Posterior vena cava (tissue), 2 donors: ENCODE results near the gene UBA3. TPM values are rescaled to one million over a fixed set of nuclear protein-coding genes. Genes with fewer than 3 reads are reported as not detected.
A peak's percentile ranks its signal among the peaks of the same experiment; 100 is the strongest.

Experiments used
- DNase-seq: peaks from one replicate; pipeline ENCODE4 v3.0.0-alpha.2; 2020; ENCODE audit warnings: low spot score
- intact Hi-C, 2 donors: fragments of 100-400 bp; cut with DNase I; formaldehyde crosslinking; loops; one replicate each; pipeline versions ENCODE4 v1.14.1 to v1.14.2; 2022 to 2023
- long read RNA-seq, 2 donors: library from polyadenylated mRNA; unstranded; transcript quantifications; one replicate each; pipeline ENCODE4 v2.0.0, GENCODE V29; 2020 to 2021
- total RNA-seq, 2 donors: library from RNA; stranded (reverse); fragmentation: NEBNext Ultra II Directional; extraction: Animal tissue kit (Norgen Biotek cat#: 25700); gene quantifications; one replicate each; pipeline ENCODE4 v1.2.1, GENCODE V29; 2021
- donor health status: DM: yes; HTN: yes; CAD: no.
- donor health status: DM: yes; HTN: yes; CAD: no.

UBA3 gene
- total RNA-seq: 10 to 100 TPM; 53.0 to 57.9 TPM
- long read RNA-seq, donor 1, transcript UBA3-201 (17 exons, 2,112 nt): minor isoform, 8 of 22 reads
- long read RNA-seq, donor 1, transcript UBA3-202 (18 exons, 2,154 nt): major isoform, 11 of 22 reads
- long read RNA-seq, donor 1, partial matches to known transcripts: 0 of 22 reads
- long read RNA-seq, donor 1, other reads (novel, unspliced or antisense): 1 of 22 reads
- long read RNA-seq, donor 2, transcript UBA3-202 (18 exons, 2,154 nt): major isoform, 40 of 71 reads
- long read RNA-seq, donor 2, transcript UBA3-201 (17 exons, 2,112 nt): minor isoform, 15 of 71 reads
- long read RNA-seq, donor 2, partial matches to known transcripts: 10 of 71 reads
- long read RNA-seq, donor 2, other reads (novel, unspliced or antisense): 6 of 71 reads

- intact Hi-C loops: no loop called here
- peak; percentile 96 for DNase-seq
Observed at GRCh38 chr3:69080233-69080920, at the start of gene UBA3. UBA3 (minus strand) TSS chr3:69080365; CDS start chr3:69080353, 12 bp downstream.

- intact Hi-C loops: loop anchor here in 1 of 2 donors (10.0 kb wide), 1 partner anchor 535 kb away; no protein-coding TSS in a partner anchor
- DNase-seq: no peak
Observed at GRCh38 chr3:69129531-69129930, 49.4 kb upstream of the UBA3 start.

- intact Hi-C loops: loop anchor here in 1 of 2 donors (10.0 kb wide), 1 partner anchor 536 kb away; no protein-coding TSS in a partner anchor
- DNase-seq: no peak
Observed at GRCh38 chr3:69128509-69128908, 48.3 kb upstream of the UBA3 start.

- intact Hi-C loops: loop anchor here in 1 of 2 donors (10.0 kb wide), 1 partner anchor 538 kb away; no protein-coding TSS in a partner anchor
- DNase-seq: no peak
Observed at GRCh38 chr3:69126999-69127398, 46.8 kb upstream of the UBA3 start.

- intact Hi-C loops: loop anchor here in 1 of 2 donors (10.0 kb wide), 1 partner anchor 539 kb away; no protein-coding TSS in a partner anchor
- no peak for DNase-seq
Observed at GRCh38 chr3:69126216-69126615, 46.1 kb upstream of the UBA3 start.

GRCh38 chr3:69122403-69122802 is 42.2 kb upstream of the UBA3 start, which contains the start of gene LMOD3:
LMOD3 (minus strand) TSS chr3:69122595; CDS start chr3:69122386, 209 bp downstream.
- intact Hi-C loops: loop anchor here in 1 of 2 donors (10.0 kb wide), 1 partner anchor 542 kb away; no protein-coding TSS in a partner anchor
- DNase-seq: no peak

- intact Hi-C loops: loop anchor here in 1 of 2 donors (10.0 kb wide), 1 partner anchor 543 kb away; no protein-coding TSS in a partner anchor
Observed at GRCh38 chr3:69121950-69122349, 41.8 kb upstream of the UBA3 start.

GRCh38 chr3:69121513-69121912 is 41.3 kb upstream of the UBA3 start:
- intact Hi-C loops: loop anchor here in 1 of 2 donors (10.0 kb wide), 1 partner anchor 543 kb away; no protein-coding TSS in a partner anchor
- DNase-seq: no peak

More at GRCh38 chr3:69121950-69122349, 41.8 kb upstream of the UBA3 start:
- DNase-seq: no peak

GRCh38 chr3:69120879-69121464 is 40.8 kb upstream of the UBA3 start:
- no peak for DNase-seq
- intact Hi-C loops: loop anchor here in 1 of 2 donors (10.0 kb wide), 1 partner anchor 544 kb away; no protein-coding TSS in a partner anchor

GRCh38 chr3:69119681-69120080 is 39.5 kb upstream of the UBA3 start:
- no peak for DNase-seq
- intact Hi-C loops: loop anchor here in 1 of 2 donors (10.0 kb wide), 1 partner anchor 545 kb away; no protein-coding TSS in a partner anchor

- intact Hi-C loops: no loop called here
Observed at GRCh38 chr3:69119138-69119537, 39.0 kb upstream of the UBA3 start.

GRCh38 chr3:69118555-69118954 is 38.4 kb upstream of the UBA3 start:
- intact Hi-C loops: no loop called here
- no peak for DNase-seq

More at GRCh38 chr3:69119138-69119537, 39.0 kb upstream of the UBA3 start:
- DNase-seq: no peak

- intact Hi-C loops: no loop called here
- DNase-seq: no peak
Observed at GRCh38 chr3:69116897-69117296, 36.7 kb upstream of the UBA3 start.

GRCh38 chr3:69116162-69116561 is 36.0 kb upstream of the UBA3 start:
- no peak for DNase-seq
- intact Hi-C loops: no loop called here

- intact Hi-C loops: no loop called here
- DNase-seq: no peak
Observed at GRCh38 chr3:69115731-69116130, 35.6 kb upstream of the UBA3 start.

- no peak for DNase-seq
- intact Hi-C loops: no loop called here
Observed at GRCh38 chr3:69113536-69113935, 33.4 kb upstream of the UBA3 start.

- no peak for DNase-seq
- intact Hi-C loops: no loop called here
Observed at GRCh38 chr3:69110941-69111546, 30.9 kb upstream of the UBA3 start.

GRCh38 chr3:69108811-69109210 is 28.6 kb upstream of the UBA3 start:
- intact Hi-C loops: no loop called here
- no peak for DNase-seq

GRCh38 chr3:69107841-69108240 is 27.7 kb upstream of the UBA3 start:
- intact Hi-C loops: no loop called here

More at GRCh38 chr3:69107841-69108240, 27.7 kb upstream of the UBA3 start:
- no peak for DNase-seq
